A673 (cell line): ENCODE results near the gene CNOT1. TPM values are rescaled to one million over a fixed set of nuclear protein-coding genes. Genes with fewer than 3 reads are reported as not detected.

ENCODE experiments used
- BruUV-seq: library from RNA; stranded (reverse); fragments of 400-500 nt; replicated peaks from 2 replicates; lab custom pipeline; 2021; lab: Mats Ljungman, UMichigan
- CTCF ChIA-PET: fragments of 300-600 bp; sonication (Branson Sonifier 250); formaldehyde crosslinking; loops from one replicate; lab custom pipeline; 2022; ENCODE audit warnings: antibody characterized with exemption; lab: Charles Lee
- POLR2A ChIA-PET: fragments of 300-600 bp; sonication (Branson Sonifier 250); formaldehyde crosslinking; loops from one replicate; lab custom pipeline; 2022; ENCODE audit warnings: antibody characterized with exemption; ENCODE audit not compliant: low non-redundant PET; lab: Charles Lee
- DNase-seq: peaks from one replicate; pipeline ENCODE4 v3.0.0-alpha.2; 2015; ENCODE audit warnings: low spot score
- H3K27ac ChIP-seq: fragments of 200-600 bp; sonication (generic); 2 replicates; pipeline ENCODE4 v1.5.1; 2016; ENCODE audit warnings: mixed run types, low read depth, mild to moderate bottlenecking, mixed read lengths, antibody characterized with exemption, low read length; ENCODE audit not compliant: poor library complexity, severe bottlenecking
- H3K27me3 ChIP-seq: fragments of 200-600 bp; sonication (generic); replicated peaks from 2 replicates; pipeline ENCODE4 v1.6.1; 2017; ENCODE audit warnings: mixed run types, low read depth, mild to moderate bottlenecking, mixed read lengths, antibody characterized with exemption, low read length; ENCODE audit not compliant: insufficient read depth, poor library complexity
- H3K36me3 ChIP-seq: fragments of 200-600 bp; sonication (generic); 2 replicates; pipeline ENCODE4 v1.6.1; 2016; ENCODE audit warnings: mixed run types, mild to moderate bottlenecking, mixed read lengths, antibody characterized with exemption, low read length; ENCODE audit not compliant: insufficient read depth, poor library complexity, severe bottlenecking
- H3K4me1 ChIP-seq: fragments of 200-600 bp; sonication (generic); 2 replicates; pipeline ENCODE4 v1.6.1; 2017; ENCODE audit warnings: mixed run types, mild to moderate bottlenecking, mixed read lengths, antibody characterized with exemption, low read length; ENCODE audit not compliant: insufficient read depth, poor library complexity, severe bottlenecking
- H3K4me3 ChIP-seq: fragments of 200-600 bp; sonication (generic); 2 replicates; pipeline ENCODE4 v1.5.1; 2016; ENCODE audit warnings: low read depth, mixed run types, mild to moderate bottlenecking, mixed read lengths, low read length; ENCODE audit not compliant: poor library complexity, severe bottlenecking
- H3K9me3 ChIP-seq: fragments of 200-600 bp; sonication (generic); 2 replicates; pipeline ENCODE4 v1.6.1; 2016; ENCODE audit warnings: mixed run types, low read depth, mild to moderate bottlenecking, mixed read lengths, antibody characterized with exemption, low read length; ENCODE audit not compliant: poor library complexity, severe bottlenecking
- CTCF ChIP-seq: fragments of 300-800, 200-600 bp; sonication (generic); conservative IDR thresholded peaks from 2 replicates; pipeline ENCODE4 v1.5.1; 2017; ENCODE audit warnings: low read depth, mild to moderate bottlenecking, antibody characterized with exemption, low read length, moderate library complexity, mixed read lengths
- EZH2 ChIP-seq: fragments of 200-600 bp; sonication (generic); IDR thresholded peaks from 2 replicates; pipeline ENCODE4 v1.6.1; 2017; ENCODE audit warnings: borderline replicate concordance, low read depth, mild to moderate bottlenecking, mixed read lengths, antibody characterized with exemption, low read length; ENCODE audit not compliant: poor library complexity, severe bottlenecking
- intact Hi-C: fragments of 100-400 bp; cut with micrococcal nuclease; formaldehyde crosslinking; loops from one replicate; pipeline ENCODE4 v1.10.0; 2022; ENCODE audit not compliant: unreplicated experiment
- total RNA-seq: library from RNA; stranded (reverse); gene quantifications from 2 replicates; pipeline ENCODE4 v1.2.3, GENCODE V29; 2021

Gene CNOT1
- total RNA-seq, 1 experiment from 2014 or later, result 255 TPM

GRCh38 chr16:58579587-58579986 lies 50.0 kb downstream of the CNOT1 start:
- POLR2A ChIA-PET, result no interaction called here
- Histone ChIP-seq H3K4me3 (no peak overlapping the region), H3K27me3 (no peaks in the 10 kb centered on the region), H3K9me3 (no peaks in the 10 kb centered on the region), H3K4me1 (peaks cover 11% of the 10 kb centered on the region), H3K36me3 (peaks cover 98% of the 10 kb centered on the region), H3K27ac (no peak overlapping the region)
- DNase-seq, result no peak
- CTCF ChIA-PET, result no interaction called here
- BruUV-seq, result no TSS peak
- intact Hi-C loops, result loop anchor here (5.0 kb wide), 1 partner anchor 42 kb away; no protein-coding TSS in a partner anchor
- no peak for TF ChIP-seq EZH2
- TF ChIP-seq CTCF, result no peak

- ChIA-PET CTCF (no interaction called here), POLR2A (no interaction called here)
- no peak for TF ChIP-seq CTCF
- TF ChIP-seq EZH2, result no peak
- Histone ChIP-seq H3K36me3 (peaks cover 99% of the 10 kb centered on the region), H3K4me1 (peaks cover 9% of the 10 kb centered on the region), H3K9me3 (no peaks in the 10 kb centered on the region), H3K27me3 (no peaks in the 10 kb centered on the region), H3K27ac (no peak overlapping the region), H3K4me3 (no peak overlapping the region)
- intact Hi-C loops, result loop anchor here (5.0 kb wide), 1 partner anchor 41 kb away; no protein-coding TSS in a partner anchor
- no peak for DNase-seq
- no TSS peak for BruUV-seq
Measured at GRCh38 chr16:58578642-58579041, 51.0 kb downstream of the CNOT1 start.

GRCh38 chr16:58577141-58577540 lies 52.5 kb downstream of the CNOT1 start:
- BruUV-seq, result no TSS peak
- no peak for DNase-seq
- Histone ChIP-seq H3K27me3 (no peaks in the 10 kb centered on the region), H3K27ac (no peak overlapping the region), H3K36me3 (peaks cover 97% of the 10 kb centered on the region), H3K4me3 (no peak overlapping the region), H3K9me3 (no peaks in the 10 kb centered on the region), H3K4me1 (no peaks in the 10 kb centered on the region)
- POLR2A ChIA-PET, result no interaction called here
- CTCF ChIA-PET, result no interaction called here
- intact Hi-C loops, result loop anchor here (5.0 kb wide), 1 partner anchor 40 kb away; no protein-coding TSS in a partner anchor
- TF ChIP-seq CTCF (no peak), EZH2 (no peak)
